Breast epithelium (tissue), 4 donors: ENCODE measurements around the gene LRFN4. TPM values are rescaled to one million over a fixed set of nuclear protein-coding genes. Genes with fewer than 3 reads are reported as not detected.

Source experiments
- DNase-seq, 2 donors: peaks; one replicate each; pipeline ENCODE4 v3.0.0-alpha.2; 2019; ENCODE audit warnings: low spot score in 2 of 2
- H3K27ac ChIP-seq, 2 donors: fragments of 200-600 bp; sonication (generic) in 1 of 2; one replicate each; pipeline ENCODE4 v1.5.1; 2016 to 2019; ENCODE audit warnings: mild to moderate bottlenecking in 1 of 2
- H3K27me3 ChIP-seq, 2 donors: fragments of 200-600 bp; sonication (generic) in 1 of 2; one replicate each; pipeline versions ENCODE4 v1.5.1 to v1.6.0; 2017 to 2019; ENCODE audit warnings: control low read depth in 1 of 2, mild to moderate bottlenecking in 1 of 2
- H3K36me3 ChIP-seq: fragments of 200-600 bp; one replicate; pipeline ENCODE4 v1.5.1; 2019
- H3K4me1 ChIP-seq, 2 donors: fragments of 200-600 bp; sonication (generic); one replicate each; pipeline ENCODE4 v1.5.1; 2016 to 2019; ENCODE audit warnings: control low read depth in 1 of 2
- H3K4me3 ChIP-seq, 3 donors: fragments of 200-600 bp; sonication (generic); 1 replicate in 2 of 3; 2 replicates in 1 of 3; pipeline ENCODE4 v1.5.1; 2016 to 2019; ENCODE audit warnings: mild to moderate bottlenecking in 3 of 3, moderate library complexity in 2 of 3
- H3K9me3 ChIP-seq, 2 donors: fragments of 200-600 bp; sonication (generic) in 1 of 2; one replicate each; pipeline ENCODE4 v1.5.1; 2016 to 2019; ENCODE audit warnings: control low read depth in 1 of 2
- POLR2A ChIP-seq: fragments of 450-650 bp; IDR thresholded peaks from one replicate; pipeline ENCODE4 v1.6.1; 2016; ENCODE audit warnings: antibody characterized with exemption, mild to moderate bottlenecking, moderate library complexity
- POLR2AphosphoS5 ChIP-seq, 3 donors: sonication (generic); formaldehyde crosslinking; IDR thresholded peaks; one replicate each; pipeline ENCODE4 v1.6.1; 2017; ENCODE audit warnings: antibody characterized with exemption in 3 of 3
- intact Hi-C: fragments of 100-400 bp; cut with DNase I; formaldehyde crosslinking; loops from one replicate; pipeline ENCODE4 v1.15.1; 2023; ENCODE audit warnings: low total_unique reads
- total RNA-seq, 3 donors: library from RNA; depleted of rRNA; stranded (reverse); fragments of >200 nt; gene quantifications; one replicate each; pipeline ENCODE4 v1.1.0, GENCODE V29; 2016
- TF ChIP-seq, protein P1 (sequence below), 3 donors: fragments of 450-650 bp; IDR thresholded peaks; one replicate each; pipeline ENCODE4 v1.5.1; 2016 to 2017; ENCODE audit warnings: antibody characterized with exemption in 3 of 3, mild to moderate bottlenecking in 3 of 3, moderate library complexity in 3 of 3

Gene LRFN4
- total RNA-seq: 10 to 100 TPM in 2 of 3 donors, 1 to 10 TPM in 1; 5.2 to 14.4 (median 11.7) TPM

DNA sequence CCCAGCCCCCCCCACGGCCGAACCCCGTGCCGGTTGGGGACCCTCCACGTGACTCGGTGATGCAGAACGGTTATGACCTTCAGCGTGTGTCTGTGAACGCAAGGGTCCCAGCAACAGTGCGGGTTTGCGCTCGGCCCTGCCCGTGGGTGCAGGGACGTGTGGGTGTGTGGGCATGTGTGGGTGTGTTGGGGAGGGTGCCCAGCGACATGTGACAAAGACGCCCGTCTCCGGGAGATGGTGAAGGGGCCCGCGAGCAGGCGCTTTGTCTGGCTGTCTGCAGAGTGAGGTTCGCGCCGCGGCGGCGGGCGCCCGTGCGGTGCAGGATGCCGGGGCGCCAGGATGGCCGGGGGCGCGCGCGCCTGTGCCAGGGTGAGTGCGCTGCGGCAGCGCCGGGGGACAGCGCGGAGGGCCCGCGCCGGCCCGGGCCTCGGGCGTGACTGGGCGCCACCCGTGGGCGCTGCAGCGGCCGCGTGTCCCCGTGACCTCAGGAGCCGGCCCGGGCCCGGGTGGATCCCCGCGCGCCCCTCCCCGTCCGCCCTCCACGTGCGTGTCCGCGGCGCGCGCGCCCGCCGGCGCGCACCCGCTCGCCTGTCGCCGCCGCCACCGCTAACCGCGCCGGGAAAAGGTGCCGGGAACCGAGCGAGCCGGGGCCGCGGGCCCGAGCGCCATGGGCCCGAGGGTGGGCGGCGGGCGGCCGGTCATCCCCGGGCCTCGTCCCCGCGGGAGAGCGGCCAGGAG, at the start of gene LRFN4:
Gene LRFN4, plus strand, starts transcription at position 569 of the 738 bp plus-strand sequence. CDS start 681 bp downstream, outside the sequence.
- Histone ChIP-seq H3K4me3 (peak within 1 kb of the TSS; percentile 60 to 79 (median 62)), H3K27me3 (no peaks in the 10 kb centered on the region), H3K27ac (peak within 1 kb of the TSS; percentile 82 to 89), H3K4me1 (peaks cover 0 to 11% of the 10 kb centered on the region in 2 donors), H3K36me3 (no peaks in the 10 kb centered on the region), H3K9me3 (no peaks in the 10 kb centered on the region)
- TF ChIP-seq POLR2A (no peak), POLR2AphosphoS5 (IDR thresholded peaks at IDR 0.05) (peak in 1 of 3 donors; percentile 10)
- intact Hi-C loops: no loop called here
- DNase-seq: no peak

DNA sequence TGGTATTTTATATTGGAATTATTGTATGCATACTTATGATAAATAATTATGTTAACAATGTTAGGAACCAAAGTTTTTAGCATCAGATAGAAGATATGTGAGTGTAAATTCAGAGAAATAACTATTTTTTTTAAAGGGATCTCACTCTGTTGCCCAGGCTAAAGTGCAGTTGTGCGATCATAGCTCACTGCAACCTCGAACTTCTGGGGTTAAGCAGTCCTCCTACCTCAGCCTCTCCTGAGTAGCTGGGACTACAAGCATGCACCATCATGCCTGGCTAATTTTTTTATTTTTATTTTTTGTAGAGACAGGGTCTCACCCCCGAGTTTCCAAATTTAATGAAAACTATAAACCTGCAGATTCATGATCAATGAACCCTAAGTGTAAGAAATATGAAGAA, 47.3 kb upstream of the LRFN4 start:
- Histone ChIP-seq H3K27ac (no peak overlapping the region), H3K36me3 (no peaks in the 10 kb centered on the region), H3K27me3 (no peaks in the 10 kb centered on the region), H3K4me1 (no peaks in the 10 kb centered on the region), H3K9me3 (no peaks in the 10 kb centered on the region), H3K4me3 (no peak overlapping the region)
- intact Hi-C loops: loop anchor here (5.0 kb wide), 1 partner anchor 228 kb away; no protein-coding TSS in a partner anchor
- DNase-seq: no peak
- TF ChIP-seq POLR2AphosphoS5 (IDR thresholded peaks at IDR 0.05): no peak
- TF ChIP-seq, protein P1, sequence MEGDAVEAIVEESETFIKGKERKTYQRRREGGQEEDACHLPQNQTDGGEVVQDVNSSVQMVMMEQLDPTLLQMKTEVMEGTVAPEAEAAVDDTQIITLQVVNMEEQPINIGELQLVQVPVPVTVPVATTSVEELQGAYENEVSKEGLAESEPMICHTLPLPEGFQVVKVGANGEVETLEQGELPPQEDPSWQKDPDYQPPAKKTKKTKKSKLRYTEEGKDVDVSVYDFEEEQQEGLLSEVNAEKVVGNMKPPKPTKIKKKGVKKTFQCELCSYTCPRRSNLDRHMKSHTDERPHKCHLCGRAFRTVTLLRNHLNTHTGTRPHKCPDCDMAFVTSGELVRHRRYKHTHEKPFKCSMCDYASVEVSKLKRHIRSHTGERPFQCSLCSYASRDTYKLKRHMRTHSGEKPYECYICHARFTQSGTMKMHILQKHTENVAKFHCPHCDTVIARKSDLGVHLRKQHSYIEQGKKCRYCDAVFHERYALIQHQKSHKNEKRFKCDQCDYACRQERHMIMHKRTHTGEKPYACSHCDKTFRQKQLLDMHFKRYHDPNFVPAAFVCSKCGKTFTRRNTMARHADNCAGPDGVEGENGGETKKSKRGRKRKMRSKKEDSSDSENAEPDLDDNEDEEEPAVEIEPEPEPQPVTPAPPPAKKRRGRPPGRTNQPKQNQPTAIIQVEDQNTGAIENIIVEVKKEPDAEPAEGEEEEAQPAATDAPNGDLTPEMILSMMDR (IDR thresholded peaks at IDR 0.05): no peak
- no peak for TF ChIP-seq POLR2A

DNA sequence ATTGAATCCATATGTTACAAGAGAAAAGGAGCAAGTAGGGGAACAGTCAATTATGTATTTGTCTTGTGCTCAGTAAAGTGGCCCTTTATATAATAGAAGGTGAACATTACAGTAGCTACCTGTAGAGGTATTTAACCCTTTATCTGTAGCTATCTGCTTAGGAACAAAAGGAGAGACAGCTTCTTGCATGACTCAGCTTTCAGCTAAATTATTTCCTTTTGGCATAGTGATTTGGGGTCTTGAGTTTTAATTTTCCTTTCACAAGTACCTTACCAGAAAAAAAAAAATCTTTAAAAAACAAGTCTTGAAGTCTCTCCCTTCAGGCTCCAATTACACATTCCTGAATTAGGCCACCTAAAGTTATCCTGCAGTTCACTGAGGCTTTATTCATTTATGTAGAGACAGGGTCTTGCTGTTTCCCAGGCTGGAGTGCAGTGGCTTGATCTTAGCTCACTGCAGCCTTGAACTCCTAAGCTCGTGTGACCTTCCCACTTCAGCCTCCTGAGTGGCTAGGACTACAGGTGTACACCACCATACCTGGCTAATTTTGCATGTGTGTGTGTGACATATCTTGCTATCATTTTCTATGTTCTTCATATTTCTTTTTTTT, 46.2 kb upstream of the LRFN4 start:
- no peak overlapping the region for H3K4me3 ChIP-seq
- H3K4me1 ChIP-seq: no peaks in the 10 kb centered on the region
- no peaks in the 10 kb centered on the region for H3K9me3 ChIP-seq
- no peaks in the 10 kb centered on the region for H3K36me3 ChIP-seq
- H3K27ac ChIP-seq: no peak overlapping the region
- no peak for DNase-seq
- TF ChIP-seq, protein P1 (IDR thresholded peaks at IDR 0.05): no peak
- TF ChIP-seq POLR2A (no peak), POLR2AphosphoS5 (IDR thresholded peaks at IDR 0.05) (no peak)
- intact Hi-C loops: no loop called here
- H3K27me3 ChIP-seq: no peaks in the 10 kb centered on the region

DNA sequence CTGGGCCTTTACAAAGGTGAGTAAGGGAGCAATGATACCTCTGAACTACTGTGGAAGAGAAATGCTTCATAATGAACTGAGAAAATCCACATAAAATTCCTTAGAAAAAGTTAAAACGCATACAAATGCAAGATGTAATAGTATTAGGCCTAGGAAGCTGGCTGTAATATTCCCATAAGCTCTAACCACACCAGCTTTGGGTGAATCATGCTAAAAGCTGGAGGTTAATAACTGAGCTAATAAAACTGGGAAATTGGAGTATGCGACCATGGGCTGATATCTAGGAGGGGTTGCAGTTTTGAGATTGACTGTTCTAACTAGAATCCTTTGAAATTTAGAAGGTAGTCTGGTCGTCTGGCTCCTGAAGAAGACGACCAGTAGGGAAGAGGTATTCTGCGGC, 42.2 kb upstream of the LRFN4 start:
- intact Hi-C loops: no loop called here
- H3K4me1 ChIP-seq: no peaks in the 10 kb centered on the region
- DNase-seq: no peak
- no peaks in the 10 kb centered on the region for H3K36me3 ChIP-seq
- no peaks in the 10 kb centered on the region for H3K9me3 ChIP-seq
- no peaks in the 10 kb centered on the region for H3K27me3 ChIP-seq
- TF ChIP-seq POLR2A: no peak
- TF ChIP-seq, protein P1 (IDR thresholded peaks at IDR 0.05): no peak
- no peak for TF ChIP-seq POLR2AphosphoS5 (IDR thresholded peaks at IDR 0.05)
- H3K4me3 ChIP-seq: no peak overlapping the region
- H3K27ac ChIP-seq: no peak overlapping the region

DNA sequence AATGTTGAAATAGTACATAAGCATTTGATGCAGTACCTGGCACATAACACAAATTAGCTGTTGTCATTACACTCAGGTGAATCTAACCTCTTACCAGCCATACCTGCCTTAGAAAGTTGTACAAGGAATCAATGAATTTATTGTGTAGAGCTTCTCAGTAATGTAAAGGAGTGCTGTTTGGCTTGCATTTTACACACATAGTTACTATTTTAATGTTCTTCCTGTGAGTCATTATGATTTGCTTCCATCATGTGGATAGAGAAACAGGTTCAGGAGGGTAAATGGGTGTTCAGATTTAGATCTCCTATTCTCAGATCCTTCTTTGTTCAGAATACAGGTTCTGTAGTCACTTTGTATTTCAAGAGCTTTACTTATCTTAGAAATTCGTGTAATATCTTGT, 41.2 kb upstream of the LRFN4 start:
- H3K27ac ChIP-seq: no peak overlapping the region
- intact Hi-C loops: no loop called here
- TF ChIP-seq, protein P1 (IDR thresholded peaks at IDR 0.05): no peak
- TF ChIP-seq POLR2AphosphoS5 (IDR thresholded peaks at IDR 0.05) (no peak), POLR2A (no peak)

More for the DNA sequence above, 41.2 kb upstream of the LRFN4 start:
- H3K4me3 ChIP-seq: no peak overlapping the region
- H3K4me1 ChIP-seq: no peaks in the 10 kb centered on the region
- no peak for DNase-seq
- H3K9me3 ChIP-seq: no peaks in the 10 kb centered on the region
- H3K36me3 ChIP-seq: no peaks in the 10 kb centered on the region
- no peaks in the 10 kb centered on the region for H3K27me3 ChIP-seq
